LNCaP clone FGC (cell line): ENCODE results near the gene MSH5.
"Not testable (repeated sequence)": the region's sequence is repeated elsewhere in the genome, so short reads cannot be mapped to it uniquely, and the experiment has no call there.

Source experiments
- DNase-seq: peaks from one replicate; pipeline ENCODE4 v3.0.0-alpha.2; 2011; ENCODE audit warnings: low read depth
- H3K4me3 ChIP-seq: 2 replicates; pipeline ENCODE4 v1.5.1; 2011; ENCODE audit warnings: mild to moderate bottlenecking, low read depth, low read length, control low read depth
- TF ChIP-seq, protein P1 (sequence below): IDR thresholded peaks from 2 replicates; pipeline ENCODE4 v1.5.1; 2012; ENCODE audit warnings: mild to moderate bottlenecking; ENCODE audit not compliant: control insufficient read depth, insufficient read depth; ENCODE audit errors: extremely low read depth

MSH5 gene

DNA sequence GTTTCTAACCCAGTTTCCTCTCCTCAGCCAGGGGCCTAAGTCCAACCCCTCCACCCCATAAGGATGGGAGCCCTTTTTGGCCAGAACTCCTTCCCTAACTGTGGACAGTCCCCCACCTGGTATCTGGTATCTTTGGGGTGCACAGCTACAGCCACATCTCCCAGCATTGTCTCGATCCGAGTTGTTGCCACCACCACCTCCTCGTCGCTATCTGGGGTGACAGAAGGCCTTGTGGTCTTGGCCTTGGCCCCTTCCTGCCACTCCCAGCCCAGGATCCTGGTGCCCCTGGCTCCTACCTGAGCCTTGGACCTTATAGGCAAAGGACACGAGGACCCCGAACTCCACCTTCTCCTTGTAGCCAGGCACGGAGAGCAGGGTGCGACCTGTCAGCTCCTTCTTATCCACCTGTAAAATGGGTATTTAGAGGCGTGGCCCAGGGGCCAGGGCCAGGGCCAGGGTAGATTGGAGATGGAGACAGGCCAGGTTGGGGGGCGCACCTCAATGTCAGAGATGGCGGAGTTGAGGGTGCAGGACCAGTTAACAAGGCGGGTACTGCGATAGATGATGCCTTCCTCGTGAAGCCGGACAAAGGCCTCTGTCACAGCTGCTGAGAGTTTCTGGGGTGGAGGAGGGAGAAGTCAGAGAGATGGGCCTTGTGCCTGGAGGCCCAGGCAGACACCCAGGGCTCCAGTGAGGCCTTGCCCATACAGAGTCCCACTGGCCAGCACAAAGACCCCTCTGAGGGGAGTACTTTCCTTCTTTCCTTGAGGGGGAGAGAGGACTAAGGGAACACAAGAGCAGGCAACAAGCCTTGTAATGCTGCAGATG, 44.5 kb downstream of the MSH5 start:
- H3K4me3 ChIP-seq = no peak overlapping the region
- no peak for DNase-seq
- TF ChIP-seq, protein P1, sequence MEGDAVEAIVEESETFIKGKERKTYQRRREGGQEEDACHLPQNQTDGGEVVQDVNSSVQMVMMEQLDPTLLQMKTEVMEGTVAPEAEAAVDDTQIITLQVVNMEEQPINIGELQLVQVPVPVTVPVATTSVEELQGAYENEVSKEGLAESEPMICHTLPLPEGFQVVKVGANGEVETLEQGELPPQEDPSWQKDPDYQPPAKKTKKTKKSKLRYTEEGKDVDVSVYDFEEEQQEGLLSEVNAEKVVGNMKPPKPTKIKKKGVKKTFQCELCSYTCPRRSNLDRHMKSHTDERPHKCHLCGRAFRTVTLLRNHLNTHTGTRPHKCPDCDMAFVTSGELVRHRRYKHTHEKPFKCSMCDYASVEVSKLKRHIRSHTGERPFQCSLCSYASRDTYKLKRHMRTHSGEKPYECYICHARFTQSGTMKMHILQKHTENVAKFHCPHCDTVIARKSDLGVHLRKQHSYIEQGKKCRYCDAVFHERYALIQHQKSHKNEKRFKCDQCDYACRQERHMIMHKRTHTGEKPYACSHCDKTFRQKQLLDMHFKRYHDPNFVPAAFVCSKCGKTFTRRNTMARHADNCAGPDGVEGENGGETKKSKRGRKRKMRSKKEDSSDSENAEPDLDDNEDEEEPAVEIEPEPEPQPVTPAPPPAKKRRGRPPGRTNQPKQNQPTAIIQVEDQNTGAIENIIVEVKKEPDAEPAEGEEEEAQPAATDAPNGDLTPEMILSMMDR = no peak

DNA sequence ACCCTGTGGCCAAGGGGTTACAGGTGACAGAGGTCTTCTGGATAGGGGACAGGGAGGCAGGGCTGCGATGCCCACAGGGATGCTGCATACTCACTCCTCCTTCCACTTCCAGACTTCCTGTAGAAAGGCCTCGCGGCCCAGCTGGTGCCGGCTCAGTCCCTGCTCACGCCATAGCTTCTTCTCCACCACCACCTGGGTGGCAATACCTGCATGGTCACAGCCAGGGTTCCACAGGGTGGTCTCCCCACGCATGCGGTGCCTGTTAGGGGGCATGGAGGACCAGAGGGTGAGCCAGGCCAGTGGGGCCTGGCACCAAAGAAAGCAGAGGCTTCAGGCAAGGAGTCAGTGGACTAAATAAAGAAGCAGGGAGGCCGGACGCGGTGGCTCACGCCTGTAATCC, 45.7 kb downstream of the MSH5 start:
- no peak for DNase-seq
- H3K4me3 ChIP-seq = no peak overlapping the region
- TF ChIP-seq, protein P1 = no peak

DNA sequence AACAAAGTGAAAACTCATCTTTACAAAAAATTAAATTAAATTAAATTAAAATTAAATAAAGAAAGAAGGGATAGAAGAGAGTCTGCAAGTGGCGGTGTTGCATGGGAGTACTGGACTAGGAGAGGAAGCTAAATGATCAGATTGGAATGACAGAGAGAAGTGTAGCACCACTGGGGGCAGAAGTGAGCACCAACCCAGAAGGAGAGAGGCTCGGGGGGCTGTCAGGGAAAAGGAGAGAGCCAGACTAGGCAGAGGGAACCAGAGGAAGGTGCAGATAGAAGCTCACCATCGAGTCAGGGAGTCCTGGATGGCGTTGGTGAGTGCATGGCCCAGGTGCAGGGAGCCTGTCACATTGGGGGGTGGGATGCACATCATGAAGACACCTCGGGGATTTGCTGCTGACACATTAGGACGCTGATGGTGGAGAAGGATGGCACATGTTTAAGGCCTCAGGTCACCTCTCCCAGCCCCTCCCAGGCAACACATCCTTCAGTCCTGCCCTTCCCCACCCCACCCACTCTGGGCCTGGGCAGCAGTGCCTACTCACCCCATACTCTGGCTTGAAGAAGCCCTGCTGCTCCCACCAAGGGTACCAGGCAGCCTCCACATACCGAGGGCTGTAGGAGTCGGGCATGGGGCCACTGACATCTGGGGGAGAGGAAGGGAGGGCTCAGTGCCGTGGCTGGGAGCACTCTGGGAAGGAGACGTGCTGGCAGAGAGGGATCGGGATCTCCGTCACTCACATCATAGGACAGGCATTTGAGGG, 51.7 kb downstream of the MSH5 start:
- TF ChIP-seq, protein P1 = peak; percentile 57
- no peak for DNase-seq
- H3K4me3 ChIP-seq = no peak overlapping the region

- H3K4me3 ChIP-seq = no peak overlapping the region
- TF ChIP-seq, protein P1 = no peak
- no peak for DNase-seq
Measured at GRCh38 chr6:31792090-31792374, 52.2 kb downstream of the MSH5 start.

- TF ChIP-seq, protein P1 = no peak
- DNase-seq = no peak
- H3K4me3 ChIP-seq = no peak overlapping the region
Measured at GRCh38 chr6:31792761-31793171, 53.0 kb downstream of the MSH5 start.

DNA sequence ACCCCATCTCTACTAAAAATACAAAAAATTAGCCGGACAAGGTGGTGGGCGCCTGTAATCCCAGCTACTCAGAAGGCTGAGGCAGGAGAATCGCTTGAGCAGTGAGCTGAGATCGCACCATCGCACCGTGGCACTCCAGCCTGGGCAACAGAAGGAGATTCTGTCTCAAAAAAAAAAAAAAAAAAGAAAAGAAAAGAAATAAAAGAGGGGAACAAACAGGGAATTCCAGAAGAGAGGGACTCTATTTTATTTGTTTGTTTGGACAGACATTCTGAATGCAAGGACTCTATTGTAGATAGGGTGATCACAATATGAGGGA, 54.1 kb downstream of the MSH5 start:
- peak overlapping the region; percentile 99 for H3K4me3 ChIP-seq
- DNase-seq = not testable (repeated sequence)

- DNase-seq = no peak
Measured at GRCh38 chr6:31794294-31794865, 54.6 kb downstream of the MSH5 start.

More at GRCh38 chr6:31794294-31794865, 54.6 kb downstream of the MSH5 start:
- TF ChIP-seq, protein P1 = no peak
- H3K4me3 ChIP-seq = peak overlapping the region; percentile 99
